ENCODE measurements around the gene TTC12.

The TTC12 gene

GRCh38 chr11:113314389-113315301 is at the start of gene TTC12:
TSS of gene TTC12 (plus strand) at chr11:113314583. CDS start at chr11:113316258, 1,675 bp downstream.
- FAIRE-seq (peak; percentile 96), DNase-seq (ENCODE audit: extremely low spot score, insufficient read length, low read depth) (peak; percentile 89)

- FAIRE-seq (no peak), DNase-seq (ENCODE audit: extremely low spot score, insufficient read length, low read depth) (no peak)
Measured at GRCh38 chr11:113265362-113265761, 49.0 kb upstream of the TTC12 start.

- DNase-seq (ENCODE audit: extremely low spot score, insufficient read length, low read depth) (no peak), FAIRE-seq (no peak)
Measured at GRCh38 chr11:113267493-113267892, 46.9 kb upstream of the TTC12 start.

GRCh38 chr11:113269096-113269495 is 45.3 kb upstream of the TTC12 start:
- DNase-seq (ENCODE audit: extremely low spot score, insufficient read length, low read depth) (no peak), FAIRE-seq (no peak)

- FAIRE-seq (no peak), DNase-seq (ENCODE audit: extremely low spot score, insufficient read length, low read depth) (no peak)
Measured at GRCh38 chr11:113269636-113270035, 44.7 kb upstream of the TTC12 start.

GRCh38 chr11:113270080-113270479 is 44.3 kb upstream of the TTC12 start:
- DNase-seq (ENCODE audit: extremely low spot score, insufficient read length, low read depth) (no peak), FAIRE-seq (no peak)

- no peak for DNase-seq (ENCODE audit: extremely low spot score, insufficient read length, low read depth)
- FAIRE-seq, result no peak
Measured at GRCh38 chr11:113271551-113272245, 42.7 kb upstream of the TTC12 start.

GRCh38 chr11:113272281-113272680 is 42.1 kb upstream of the TTC12 start:
- DNase-seq (ENCODE audit: extremely low spot score, insufficient read length, low read depth) (no peak), FAIRE-seq (no peak)

- DNase-seq (ENCODE audit: extremely low spot score, insufficient read length, low read depth) (no peak), FAIRE-seq (no peak)
Measured at GRCh38 chr11:113272927-113273615, 41.3 kb upstream of the TTC12 start.

GRCh38 chr11:113273720-113274119 is 40.7 kb upstream of the TTC12 start:
- no peak for FAIRE-seq
- no peak for DNase-seq (ENCODE audit: extremely low spot score, insufficient read length, low read depth)

GRCh38 chr11:113274713-113275582 is 39.4 kb upstream of the TTC12 start:
- FAIRE-seq (no peak), DNase-seq (ENCODE audit: extremely low spot score, insufficient read length, low read depth) (no peak)

GRCh38 chr11:113275602-113276001 is 38.8 kb upstream of the TTC12 start:
- DNase-seq (ENCODE audit: extremely low spot score, insufficient read length, low read depth) (no peak), FAIRE-seq (no peak)

GRCh38 chr11:113276466-113276865 is 37.9 kb upstream of the TTC12 start:
- DNase-seq (ENCODE audit: extremely low spot score, insufficient read length, low read depth) (no peak), FAIRE-seq (no peak)

GRCh38 chr11:113277907-113278306 is 36.5 kb upstream of the TTC12 start:
- no peak for FAIRE-seq
- DNase-seq (ENCODE audit: extremely low spot score, insufficient read length, low read depth), result no peak

- FAIRE-seq (no peak), DNase-seq (ENCODE audit: extremely low spot score, insufficient read length, low read depth) (no peak)
Measured at GRCh38 chr11:113278481-113278880, 35.9 kb upstream of the TTC12 start.

- no peak for DNase-seq (ENCODE audit: extremely low spot score, insufficient read length, low read depth)
- FAIRE-seq, result no peak
Measured at GRCh38 chr11:113278925-113279324, 35.5 kb upstream of the TTC12 start.

- no peak for FAIRE-seq
- no peak for DNase-seq (ENCODE audit: extremely low spot score, insufficient read length, low read depth)
Measured at GRCh38 chr11:113279591-113279990, 34.8 kb upstream of the TTC12 start.

- no peak for DNase-seq (ENCODE audit: extremely low spot score, insufficient read length, low read depth)
- no peak for FAIRE-seq
Measured at GRCh38 chr11:113281052-113281725, 33.2 kb upstream of the TTC12 start.

- no peak for FAIRE-seq
- DNase-seq (ENCODE audit: extremely low spot score, insufficient read length, low read depth), result no peak
Measured at GRCh38 chr11:113282898-113283437, 31.4 kb upstream of the TTC12 start.
